CD4-positive, alpha-beta T cell treated with Interleukin-10 for 1 hour (primary cell): Measurements from ENCODE around the gene TRIM17.

Experiments
- DNase-seq: peaks from one replicate; pipeline ENCODE4 v3.0.0-alpha.2; 2020

TRIM17 gene

GRCh38 chr1:228366062-228366865, 50.4 kb downstream of the TRIM17 start:
- no peak for DNase-seq

- DNase-seq = no peak
Observed at GRCh38 chr1:228365271-228366061, 51.2 kb downstream of the TRIM17 start.

- no peak for DNase-seq
Observed at GRCh38 chr1:228364706-228365213, 51.9 kb downstream of the TRIM17 start.

GRCh38 chr1:228364068-228364705, 52.5 kb downstream of the TRIM17 start:
- DNase-seq = no peak

- no peak for DNase-seq
Observed at GRCh38 chr1:228363686-228364067, 53.0 kb downstream of the TRIM17 start.

- no peak for DNase-seq
Observed at GRCh38 chr1:228362884-228363450, 53.7 kb downstream of the TRIM17 start.

GRCh38 chr1:228362141-228362883, 54.3 kb downstream of the TRIM17 start:
- no peak for DNase-seq

GRCh38 chr1:228361314-228362140, 55.1 kb downstream of the TRIM17 start:
- no peak for DNase-seq

- no peak for DNase-seq
Observed at GRCh38 chr1:228360533-228361313, 55.9 kb downstream of the TRIM17 start.

GRCh38 chr1:228359613-228360532, 56.8 kb downstream of the TRIM17 start:
- no peak for DNase-seq

GRCh38 chr1:228358764-228359612, 57.7 kb downstream of the TRIM17 start:
- no peak for DNase-seq

GRCh38 chr1:228358039-228358763, 58.5 kb downstream of the TRIM17 start:
- DNase-seq = no peak
